Fibroblast of upper back skin (primary cell): Measurements from ENCODE around the gene CENPH.
"Not testable (repeated sequence)": the region's sequence is repeated elsewhere in the genome, so short reads cannot be mapped to it uniquely, and the experiment has no call there.

Experiments used
- DNase-seq: peaks from one replicate; pipeline ENCODE4 v3.0.0-alpha.2; 2013

CENPH gene

GRCh38 chr5:69189162-69190086 is at the start of gene CENPH:
Gene CENPH (plus strand): TSS chr5:69189583. CDS start chr5:69189635, 52 bp downstream.
- peak; percentile 92 for DNase-seq

DNA sequence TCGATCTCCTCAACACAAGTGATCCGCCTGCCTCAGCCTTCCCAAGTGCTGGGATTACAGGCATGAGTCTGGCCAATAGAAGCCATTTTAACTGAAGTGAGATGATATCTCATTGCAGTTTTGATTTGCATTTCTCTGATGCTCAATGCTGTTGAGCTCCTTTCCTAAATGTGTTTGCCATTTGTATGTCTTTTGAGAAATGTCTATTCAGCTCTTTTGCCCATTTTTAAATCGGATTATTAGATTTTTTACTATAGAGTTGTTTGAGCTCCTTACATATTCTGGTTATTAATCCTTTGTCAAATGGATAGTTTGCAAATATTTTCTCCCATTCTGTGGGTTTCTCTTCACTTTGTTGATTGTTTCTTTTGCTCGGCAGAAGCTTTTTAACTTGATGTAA is 49.1 kb upstream of the CENPH start:
- not testable (repeated sequence) for DNase-seq

- DNase-seq = no peak
These were observed 48.6 kb upstream of the CENPH start for GRCh38 chr5:69140827-69141226.

GRCh38 chr5:69148576-69148975 is 40.8 kb upstream of the CENPH start:
- DNase-seq = not testable (repeated sequence)

- DNase-seq = no peak
These were observed 40.3 kb upstream of the CENPH start for GRCh38 chr5:69148981-69149675.

DNA sequence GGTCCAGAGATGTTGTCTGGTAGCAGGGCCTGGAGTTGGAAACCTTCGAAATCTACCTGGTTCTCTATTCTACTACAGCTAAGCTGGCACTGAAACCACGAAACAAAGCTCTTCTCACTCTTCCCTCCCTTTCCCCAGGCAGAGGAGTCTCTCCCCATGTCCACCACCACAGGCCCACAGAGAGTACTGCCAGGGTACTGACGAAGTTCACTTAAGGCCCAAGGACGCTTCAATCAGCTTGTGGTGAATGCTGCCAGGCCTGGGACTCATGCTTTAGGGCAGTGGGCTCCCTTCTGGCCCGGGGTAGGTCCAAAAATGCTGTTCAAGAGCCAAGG is 39.7 kb upstream of the CENPH start:
- DNase-seq = no peak

DNA sequence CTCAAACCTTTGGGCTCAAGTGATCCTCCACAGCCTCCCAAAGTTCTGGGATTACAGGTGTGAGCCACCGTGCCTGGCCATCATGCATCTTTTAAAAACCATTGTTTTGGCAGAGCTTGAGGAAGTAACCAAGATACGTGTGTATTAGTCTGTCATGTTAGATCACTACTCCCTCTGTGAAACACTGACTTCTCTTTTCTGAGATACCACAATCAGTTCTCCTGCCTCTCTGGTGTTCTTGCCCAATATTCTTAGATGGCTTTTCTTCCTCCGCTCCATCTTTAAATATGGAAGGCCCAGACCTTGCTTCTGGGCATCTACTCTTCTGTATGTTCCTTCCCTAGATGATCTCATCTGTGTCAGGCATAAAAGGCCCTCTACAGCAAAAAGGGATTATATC is 36.7 kb upstream of the CENPH start:
- DNase-seq = no peak

DNA sequence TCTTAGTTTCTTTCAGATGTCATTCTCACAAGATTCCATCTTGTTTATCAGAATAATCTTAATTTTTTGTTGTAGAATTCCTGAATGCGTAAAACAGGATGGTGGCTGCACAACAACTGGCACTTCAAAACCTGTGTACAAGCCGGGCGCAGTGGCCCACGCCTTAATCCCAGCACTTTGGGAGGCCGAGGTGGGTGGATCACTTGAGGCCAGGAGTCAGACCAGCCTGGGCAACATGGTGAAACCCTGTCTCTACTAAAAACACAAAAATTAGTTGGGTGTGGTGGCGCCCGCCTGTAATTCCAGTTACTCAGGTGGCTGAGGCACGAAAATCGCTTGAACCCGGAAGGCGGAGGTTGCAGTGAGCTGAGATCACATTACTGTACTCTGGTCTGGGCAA is 32.9 kb upstream of the CENPH start:
- no peak for DNase-seq

GRCh38 chr5:69158039-69158438 is 31.3 kb upstream of the CENPH start:
- no peak for DNase-seq

GRCh38 chr5:69160651-69161050 is 28.7 kb upstream of the CENPH start:
- DNase-seq = no peak

GRCh38 chr5:69166686-69167492 is 22.5 kb upstream of the CENPH start, which contains the start of gene CCNB1:
Gene CCNB1 (plus strand): TSS chr5:69167150. CDS start chr5:69167263, 113 bp downstream.
- DNase-seq = peak; percentile 97

- no peak for DNase-seq
These were observed 21.9 kb upstream of the CENPH start for GRCh38 chr5:69167493-69167855.

DNA sequence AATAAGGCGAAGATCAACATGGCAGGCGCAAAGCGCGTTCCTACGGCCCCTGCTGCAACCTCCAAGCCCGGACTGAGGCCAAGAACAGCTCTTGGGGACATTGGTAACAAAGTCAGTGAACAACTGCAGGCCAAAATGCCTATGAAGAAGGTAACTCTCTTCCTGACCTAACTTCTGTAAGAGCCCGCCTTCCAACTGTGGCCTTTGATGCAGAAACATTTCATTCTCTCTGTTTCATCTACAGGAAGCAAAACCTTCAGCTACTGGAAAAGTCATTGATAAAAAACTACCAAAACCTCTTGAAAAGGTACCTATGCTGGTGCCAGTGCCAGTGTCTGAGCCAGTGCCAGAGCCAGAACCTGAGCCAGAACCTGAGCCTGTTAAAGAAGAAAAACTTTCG is 21.5 kb upstream of the CENPH start:
- no peak for DNase-seq

GRCh38 chr5:69170495-69170894 is 18.9 kb upstream of the CENPH start:
- no peak for DNase-seq

- DNase-seq = no peak
These were observed 18.4 kb upstream of the CENPH start for GRCh38 chr5:69170969-69171368.

DNA sequence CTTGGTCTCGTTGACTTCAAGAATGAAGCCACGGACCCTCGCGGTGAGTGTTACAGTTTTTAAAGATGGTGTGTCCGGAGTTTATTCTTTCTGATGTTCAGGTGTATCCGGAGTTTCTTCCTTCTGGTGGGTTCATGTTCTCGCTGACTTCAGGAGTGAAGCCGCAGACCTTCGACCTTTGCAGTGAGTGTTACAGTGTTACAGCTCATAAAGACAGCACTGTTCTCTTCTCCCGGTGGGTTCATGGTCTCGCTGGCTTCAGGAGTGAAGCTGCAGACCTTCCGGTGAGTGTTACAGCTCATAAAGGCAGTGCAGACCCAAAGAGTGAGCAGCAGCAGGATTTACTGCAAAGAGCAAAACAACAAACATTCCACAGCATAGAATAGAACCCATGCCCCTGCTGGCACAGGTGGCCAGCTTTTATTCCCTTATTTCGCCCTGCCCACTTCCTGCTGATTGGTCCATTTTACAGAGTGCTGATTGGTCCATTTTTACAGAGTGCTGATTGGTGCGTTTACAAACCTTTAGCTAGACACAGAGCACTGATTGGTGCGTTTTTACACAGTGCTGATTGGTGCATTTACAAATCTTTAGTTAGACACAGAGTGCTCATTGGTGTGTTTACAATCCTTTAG is 7.6 kb upstream of the CENPH start:
- DNase-seq = not testable (repeated sequence)

- no peak for DNase-seq
These were observed 4.8 kb upstream of the CENPH start for GRCh38 chr5:69184621-69185020.

DNA sequence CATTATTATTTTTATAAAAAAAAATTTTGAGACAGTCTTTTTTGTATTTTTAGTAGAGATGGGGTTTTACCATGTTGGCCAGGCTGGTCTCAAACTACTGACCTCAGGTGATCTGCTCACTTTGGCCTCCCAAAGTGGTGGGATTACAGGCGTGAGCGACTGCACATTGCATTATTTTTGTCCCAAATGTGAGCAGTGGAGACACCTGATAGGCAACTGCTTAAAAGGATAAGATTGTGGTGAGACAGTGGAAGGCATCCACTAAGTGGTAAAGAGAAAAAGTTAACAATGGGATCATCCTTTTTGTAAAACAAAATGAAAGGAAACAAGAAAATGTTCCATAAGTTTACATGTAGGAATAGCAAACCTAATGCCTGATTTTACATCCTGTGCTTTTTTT is 2.0 kb upstream of the CENPH start:
- no peak for DNase-seq

DNA sequence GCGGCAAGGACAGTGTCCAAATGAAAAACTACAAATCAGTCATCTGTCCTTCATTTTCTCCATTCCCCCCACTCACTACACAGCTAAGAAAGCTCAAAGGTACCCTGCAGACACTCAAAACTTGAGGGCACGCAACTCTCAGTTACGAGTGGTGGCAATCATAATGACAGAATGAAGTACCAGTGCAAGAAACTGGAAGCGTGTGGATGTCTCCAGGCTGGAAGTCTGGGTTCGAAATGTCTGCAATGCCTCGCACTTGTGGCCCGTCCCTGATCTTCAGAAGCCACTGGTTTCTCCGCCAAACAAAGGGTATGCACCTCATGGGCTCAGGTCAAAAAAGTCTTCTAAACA is 597 bp upstream of the CENPH start:
- no peak for DNase-seq

GRCh38 chr5:69202497-69202896 is 13.1 kb downstream of the CENPH start:
- DNase-seq = peak; percentile 13

DNA sequence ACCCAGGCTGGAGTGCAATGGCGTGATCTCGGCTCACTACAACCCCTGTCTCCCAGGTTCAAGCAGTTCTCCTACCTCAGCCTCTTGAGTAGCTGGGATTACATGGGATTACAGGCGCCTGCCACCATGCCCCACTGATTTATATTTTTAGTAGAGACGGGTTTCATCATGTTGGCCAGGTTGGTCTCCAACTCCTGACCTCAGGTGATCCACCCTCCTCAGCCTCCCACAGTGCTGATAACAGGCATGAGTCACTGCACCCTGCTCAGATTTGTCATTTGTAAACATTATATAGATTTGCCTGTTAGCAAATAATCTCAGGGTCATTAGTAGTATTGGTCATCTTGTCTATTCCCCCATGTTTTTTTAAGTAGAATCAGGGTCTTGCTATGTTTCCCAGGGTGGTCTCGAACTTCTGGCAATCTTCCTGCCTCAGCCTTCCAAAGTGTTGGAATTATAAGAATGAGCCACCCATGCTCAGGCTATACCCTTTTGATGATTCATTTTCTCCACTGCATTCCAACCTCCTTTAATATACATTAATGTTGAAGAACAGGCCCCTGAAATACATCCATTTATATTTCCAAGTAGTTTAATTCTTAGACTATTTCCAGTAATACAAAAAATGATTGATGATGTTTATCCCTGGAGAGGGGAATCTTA is 17.3 kb downstream of the CENPH start:
- DNase-seq = peak; percentile 79

DNA sequence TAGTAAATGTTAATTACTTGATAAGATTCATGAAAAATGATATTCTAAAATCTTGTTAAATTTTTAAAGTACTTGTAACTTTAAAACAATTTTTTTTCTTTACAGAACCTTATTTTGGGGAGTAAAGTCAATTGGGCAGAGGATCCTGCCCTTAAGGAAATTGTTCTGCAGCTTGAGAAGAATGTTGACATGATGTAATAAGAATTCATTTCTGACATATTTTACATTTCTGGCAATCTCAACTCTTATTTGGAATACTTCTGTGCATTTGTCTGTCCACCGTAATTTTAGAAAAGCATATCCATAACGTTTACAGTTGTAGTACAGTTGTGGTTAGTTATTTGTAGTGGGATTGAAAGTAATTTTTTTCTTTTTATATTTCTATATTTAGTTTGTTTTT is 20.2 kb downstream of the CENPH start:
- DNase-seq = peak; percentile 59
